Forelimb muscle (tissue), 1 donor: ENCODE results near the gene ZDHHC22. TPM values are rescaled to one million over a fixed set of nuclear protein-coding genes. Genes with fewer than 3 reads are reported as not detected.
A peak's percentile ranks its signal among the peaks of the same experiment; 100 is the strongest.

Experiments
- DNase-seq: peaks from one replicate; pipeline ENCODE4 v3.0.0-alpha.2; 2013; ENCODE audit warnings: low read depth
- polyA plus RNA-seq: library from polyadenylated mRNA; unstranded; fragments of 120-200 nt; gene quantifications from one replicate; pipeline ENCODE4 v1.2.1, GENCODE V29; 2013; ENCODE audit not compliant: insufficient read length

The ZDHHC22 gene
- polyA plus RNA-seq, 1 donor: 0.87 TPM

DNA sequence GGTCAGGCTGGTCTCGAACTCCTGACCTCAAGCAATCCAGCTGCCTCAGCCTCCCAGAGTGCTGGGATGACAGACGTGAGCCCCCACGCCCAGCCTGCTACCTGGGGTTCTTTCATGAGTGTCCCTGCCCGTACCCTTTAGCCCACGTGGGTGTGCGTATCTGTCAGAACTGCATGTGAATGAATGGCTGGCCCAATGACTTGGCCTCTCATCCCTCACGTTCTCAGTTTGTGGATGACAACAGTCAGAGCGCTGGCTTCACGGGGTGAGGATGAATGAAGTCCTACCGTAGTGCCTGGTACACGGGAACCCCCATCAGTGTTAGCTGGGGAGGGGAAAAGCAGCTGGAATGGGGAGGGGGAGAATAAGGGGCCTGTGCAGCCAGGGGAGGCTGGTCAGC lies 16.1 kb upstream of the ZDHHC22 start:
- DNase-seq: no peak

DNA sequence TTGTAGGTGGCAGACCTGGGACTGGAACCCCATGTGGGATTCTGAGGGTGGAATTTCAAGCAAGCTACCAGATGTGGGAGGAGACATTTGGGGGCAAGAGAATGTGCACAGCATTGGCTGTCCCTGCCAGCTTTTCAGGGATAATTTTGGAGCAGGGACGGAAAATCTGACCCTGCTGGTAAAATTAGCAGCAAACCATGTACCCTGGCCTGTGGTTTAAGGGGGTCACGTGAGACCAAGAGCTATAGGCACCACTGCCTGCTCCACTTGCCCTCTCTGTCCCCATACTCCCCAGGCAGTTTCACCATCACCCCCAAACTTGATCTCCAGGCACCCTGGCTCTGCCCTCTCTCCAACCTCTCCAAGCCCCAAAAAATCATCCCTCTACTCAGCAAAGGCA lies 13.5 kb upstream of the ZDHHC22 start:
- no peak for DNase-seq

DNA sequence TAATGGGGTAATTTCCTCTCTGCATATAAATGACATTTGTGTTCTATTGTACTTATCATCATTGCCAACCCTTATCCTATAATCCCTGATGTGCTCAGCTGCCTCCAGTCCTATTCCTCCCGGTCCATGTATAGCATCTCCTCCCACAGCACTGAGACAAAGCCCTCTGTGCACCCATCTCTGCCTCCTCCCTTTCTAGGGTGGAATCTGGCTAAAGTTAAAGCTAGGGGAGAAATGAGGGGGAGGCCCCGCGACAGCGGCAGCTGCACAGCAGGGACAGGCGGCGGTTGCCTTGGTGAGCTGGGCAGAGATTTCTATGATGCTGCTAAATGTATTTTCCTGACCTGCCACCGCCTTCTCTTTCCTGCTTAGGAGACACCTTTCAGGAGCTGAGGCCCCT lies 12.8 kb upstream of the ZDHHC22 start:
- no peak for DNase-seq

DNA sequence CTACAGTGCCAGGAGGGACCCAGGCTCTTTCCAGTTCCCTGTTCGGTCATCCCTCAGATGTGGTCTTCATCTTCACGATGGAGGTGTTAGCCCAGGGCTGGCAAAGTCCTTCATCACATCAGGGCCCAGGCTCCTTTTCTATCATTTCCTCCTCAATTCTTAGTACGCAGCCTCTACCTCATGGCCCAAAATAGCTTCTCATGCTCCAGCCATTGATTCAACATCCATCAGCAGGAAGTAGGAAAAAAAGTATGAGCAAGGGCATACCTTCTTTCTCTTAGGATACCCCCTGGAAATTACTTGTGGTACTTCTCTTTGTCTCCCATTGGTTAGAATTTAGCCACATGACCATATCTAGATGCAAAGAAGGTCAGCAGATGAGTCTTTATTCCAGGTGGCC lies 12.2 kb upstream of the ZDHHC22 start:
- no peak for DNase-seq

DNA sequence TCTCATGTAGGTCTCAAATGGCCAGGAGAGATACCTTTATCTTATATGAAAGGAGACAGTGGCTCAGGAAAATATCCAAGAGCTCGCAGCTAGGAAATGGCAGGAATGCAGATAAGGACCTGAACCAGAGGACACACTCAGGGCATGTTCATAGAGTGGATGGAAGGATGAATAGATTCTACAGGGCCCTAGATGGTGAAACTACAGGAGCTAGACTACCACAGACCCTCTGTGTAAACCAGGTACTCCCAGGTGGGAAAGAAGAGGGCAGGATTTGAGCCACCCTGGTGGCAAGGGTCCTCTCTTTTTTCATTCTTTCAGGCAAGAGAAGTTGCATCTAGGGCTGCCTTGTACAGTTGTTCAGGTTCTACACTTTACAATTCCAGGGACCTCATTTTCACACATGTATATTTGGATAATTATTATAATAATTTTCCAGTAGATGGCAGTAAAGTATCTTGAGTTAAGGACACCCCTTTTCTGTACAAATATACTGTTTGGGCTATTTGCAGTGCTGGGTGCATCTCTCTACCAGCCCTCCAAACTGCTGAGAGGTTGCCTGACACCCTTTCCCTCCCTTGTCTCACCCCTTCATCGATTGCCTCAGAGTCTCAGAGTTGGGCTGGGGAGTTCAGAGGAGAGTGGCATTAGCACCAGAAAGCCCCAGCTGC lies 10.5 kb upstream of the ZDHHC22 start:
- DNase-seq: no peak

DNA sequence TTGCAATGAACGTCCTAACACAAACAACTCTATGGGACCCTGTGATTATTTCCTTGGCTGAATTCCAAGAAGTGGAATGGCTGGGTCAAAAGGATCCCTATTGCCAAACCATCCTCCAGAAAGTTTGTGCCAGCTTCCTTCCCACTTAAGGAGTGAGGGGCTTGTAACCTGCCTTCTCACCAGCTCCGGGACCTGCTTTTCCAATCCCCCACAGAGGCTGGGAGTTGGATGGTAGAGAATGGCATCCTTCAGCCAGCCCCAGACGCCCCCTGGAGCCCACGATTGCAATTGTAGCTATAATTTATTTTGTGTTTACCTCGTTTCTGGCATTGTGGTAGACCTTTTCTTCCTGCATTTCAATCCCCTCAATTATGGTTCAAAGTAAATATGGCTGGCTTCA lies 9.7 kb upstream of the ZDHHC22 start:
- DNase-seq: no peak

DNA sequence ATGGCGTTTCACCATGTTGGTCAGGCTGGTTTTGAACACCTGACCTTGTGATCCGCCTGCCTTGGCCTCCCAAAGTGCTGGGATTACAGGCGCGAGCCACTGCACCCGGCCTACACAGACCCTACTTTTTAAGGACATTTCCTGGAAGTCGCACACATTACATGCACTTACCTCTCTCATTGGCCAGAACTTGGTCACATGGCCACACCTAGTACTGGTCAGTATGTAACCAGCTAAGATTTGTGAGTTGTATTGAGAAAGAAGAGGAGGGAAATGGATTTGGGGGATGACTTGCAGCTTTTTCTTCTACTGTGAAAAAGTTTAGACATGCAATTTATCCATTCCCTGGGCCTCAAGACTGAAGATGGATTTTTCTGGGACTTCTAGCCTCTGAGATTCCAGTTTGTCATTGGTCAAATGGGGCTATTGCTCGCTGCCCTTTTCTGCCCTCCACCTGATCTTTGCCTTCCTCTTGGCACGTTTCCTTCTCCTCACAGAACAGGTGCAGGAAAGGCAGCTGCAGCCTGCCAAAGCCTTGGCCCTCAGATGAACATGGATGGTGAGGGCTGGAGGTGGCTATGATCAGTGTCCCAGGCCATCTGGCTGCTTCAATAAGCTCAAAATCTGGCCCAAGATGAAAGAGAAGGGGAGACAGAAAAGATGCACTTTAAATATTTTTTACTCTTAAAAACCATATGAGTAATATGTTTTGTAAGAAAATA lies 7.1 kb upstream of the ZDHHC22 start:
- DNase-seq: no peak

DNA sequence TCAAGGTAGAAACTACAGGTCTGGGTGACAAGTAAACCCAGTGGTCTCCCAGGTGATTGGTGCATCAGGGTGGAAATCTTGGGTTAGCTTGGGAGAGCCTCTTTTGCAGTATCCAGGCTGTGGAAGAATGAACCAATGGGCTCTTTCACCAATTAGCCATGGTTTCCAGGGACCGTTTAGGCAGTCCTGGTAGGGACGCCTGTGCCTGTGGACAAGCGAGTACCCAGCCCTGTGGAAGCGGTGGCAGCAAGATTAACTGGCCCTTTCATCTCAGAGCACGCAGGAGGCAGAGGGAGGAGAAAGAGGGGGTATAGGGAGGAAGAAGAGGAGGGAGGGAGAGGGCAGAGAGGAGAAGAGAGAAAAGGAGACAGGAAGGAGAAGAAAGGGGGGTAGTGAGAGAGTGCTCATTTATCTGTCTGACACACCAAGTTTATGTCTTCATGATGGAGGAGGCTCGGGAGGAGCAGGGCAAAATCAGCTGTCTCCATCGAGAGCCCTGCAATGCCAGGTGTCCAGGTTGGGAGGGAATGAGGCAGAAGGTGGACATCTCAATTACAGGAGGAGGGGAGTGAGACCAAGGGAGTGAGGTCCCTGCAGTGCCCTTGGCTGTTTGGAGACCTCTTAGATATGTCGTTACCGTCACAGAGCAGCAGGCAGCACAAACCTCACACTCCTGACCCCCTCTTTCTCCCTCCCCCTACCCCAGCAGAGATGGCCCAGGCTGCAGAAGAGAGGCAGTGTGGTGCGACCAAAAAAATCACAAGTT lies 4.6 kb upstream of the ZDHHC22 start:
- no peak for DNase-seq

DNA sequence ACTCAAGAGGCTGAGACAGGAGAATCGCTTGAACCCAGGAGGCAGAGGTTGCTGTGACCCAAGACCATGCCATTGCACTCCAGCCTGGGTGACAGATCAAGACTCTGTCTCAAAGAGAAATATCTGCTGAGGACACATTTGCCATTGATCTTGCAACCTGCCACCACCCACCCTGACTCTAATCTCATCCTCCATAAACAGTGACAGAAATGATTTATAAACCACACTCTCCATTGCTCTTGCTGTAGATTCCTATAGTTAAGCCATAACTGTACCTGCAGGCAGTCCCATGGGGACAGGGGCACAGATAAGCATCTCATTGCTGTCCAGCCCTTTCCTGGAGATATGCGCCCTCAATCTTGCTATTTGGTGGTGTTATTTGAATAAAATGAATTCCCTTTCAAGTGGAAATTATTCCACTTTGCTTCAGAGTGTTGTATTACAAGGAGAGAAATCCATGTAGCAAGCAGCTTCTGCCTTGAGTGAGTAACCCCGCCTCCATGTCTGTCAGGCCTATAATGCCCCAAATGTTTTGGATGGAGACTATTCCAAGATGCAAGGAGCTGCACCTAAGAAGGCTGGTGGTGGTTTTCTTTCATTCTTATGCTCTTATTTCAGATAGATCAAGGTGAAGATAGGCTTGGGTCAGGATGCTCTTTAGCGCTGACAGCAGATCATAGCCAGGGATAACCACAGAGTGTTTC lies 3.0 kb upstream of the ZDHHC22 start:
- no peak for DNase-seq

DNA sequence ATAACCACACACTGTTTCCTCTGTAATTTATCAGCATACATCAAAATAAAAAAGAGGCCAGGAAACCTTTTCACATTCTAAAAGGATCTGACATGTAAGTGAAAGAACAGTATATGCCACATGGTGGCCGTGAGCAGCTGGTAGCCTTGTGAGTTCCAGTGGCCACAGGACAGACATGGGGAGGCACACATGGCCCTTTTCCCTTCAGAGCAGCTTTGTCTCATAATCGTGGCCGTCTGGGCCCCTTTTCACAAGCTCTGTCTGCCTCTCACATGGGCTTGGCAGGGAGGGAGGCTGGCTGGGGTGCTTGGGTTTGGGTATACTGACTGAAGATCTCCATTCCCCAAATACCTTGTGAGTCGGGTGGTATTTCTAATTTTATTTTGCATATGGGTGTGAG lies 1.5 kb upstream of the ZDHHC22 start:
- no peak for DNase-seq

DNA sequence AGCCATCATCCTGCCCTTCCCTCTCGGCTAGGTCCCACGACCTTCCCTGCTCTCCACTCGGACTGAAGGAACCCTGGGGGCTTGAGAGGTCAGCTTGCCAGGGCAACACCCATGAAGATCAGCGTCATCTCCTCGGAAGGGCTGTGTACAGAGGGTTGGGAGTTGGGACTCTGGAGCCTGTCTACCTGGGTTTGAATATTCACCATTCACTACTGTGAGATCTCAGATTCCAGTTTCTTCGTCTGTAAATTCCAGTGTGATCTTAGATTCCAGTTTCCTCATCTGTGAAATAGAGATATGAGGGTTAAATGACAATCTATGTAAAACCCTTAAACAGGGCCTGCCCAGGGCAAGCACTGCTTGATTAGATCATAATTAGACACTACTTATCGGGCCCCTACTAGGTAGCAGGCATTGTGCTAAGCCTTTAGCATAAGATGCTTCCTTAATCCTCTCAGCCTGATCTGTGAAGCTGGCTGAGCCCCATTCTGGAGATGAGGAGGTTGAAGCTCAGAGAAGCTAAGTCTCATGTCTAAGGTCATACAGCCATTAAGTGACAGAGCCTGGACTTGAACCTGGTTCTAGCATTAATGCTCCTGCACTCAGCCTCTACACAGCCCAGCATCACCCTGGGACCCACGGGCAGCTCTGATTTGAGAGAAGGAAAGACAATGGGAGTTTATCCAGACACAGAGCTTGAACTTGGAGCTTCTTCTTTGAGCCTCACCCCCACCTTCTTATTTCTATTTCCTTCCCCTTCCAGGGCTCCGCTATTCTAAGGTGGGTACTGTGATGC lies 612 bp upstream of the ZDHHC22 start:
- no peak for DNase-seq

DNA sequence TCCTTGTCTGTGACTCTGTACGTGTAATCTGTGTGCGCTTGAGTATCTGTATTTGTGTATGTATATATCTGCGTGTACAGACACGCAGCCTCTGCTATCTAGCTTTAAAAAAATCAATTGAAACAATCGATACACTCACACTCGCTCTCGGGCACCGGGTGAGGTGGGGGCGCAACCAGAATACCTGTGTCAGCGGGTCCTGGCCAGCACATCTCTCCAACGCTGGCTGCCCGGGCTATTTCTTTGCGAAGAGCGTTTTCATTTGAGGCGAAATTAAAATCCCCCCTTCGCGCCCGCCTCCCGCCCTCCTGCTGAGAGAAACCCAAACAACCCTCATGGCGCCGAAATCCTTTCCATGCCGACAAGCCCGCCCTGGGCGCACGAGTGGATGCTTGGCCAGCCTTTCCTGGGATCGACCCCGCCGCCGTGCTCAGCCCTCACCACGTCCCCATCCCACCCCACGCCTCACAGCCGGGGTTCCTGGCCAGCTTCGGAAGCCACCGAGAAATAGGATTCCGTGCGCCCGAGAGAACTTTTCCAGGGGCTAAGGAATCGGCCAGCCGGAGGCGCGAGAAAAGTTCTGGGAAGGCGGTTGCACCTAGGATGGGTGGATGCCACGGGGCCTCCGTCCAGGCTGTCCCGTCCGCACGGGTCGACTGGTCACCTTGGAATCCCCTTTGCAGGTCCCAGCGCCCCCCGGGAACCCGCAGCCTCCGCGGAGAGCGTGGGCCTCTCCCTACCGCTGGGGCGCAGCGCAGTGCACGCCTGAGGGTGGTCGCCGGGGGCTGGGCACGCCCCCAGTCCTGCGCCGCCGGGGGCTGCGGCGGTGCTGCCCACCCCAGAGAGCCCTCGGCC lies 1.0 kb downstream of the ZDHHC22 start:
- DNase-seq: no peak

DNA sequence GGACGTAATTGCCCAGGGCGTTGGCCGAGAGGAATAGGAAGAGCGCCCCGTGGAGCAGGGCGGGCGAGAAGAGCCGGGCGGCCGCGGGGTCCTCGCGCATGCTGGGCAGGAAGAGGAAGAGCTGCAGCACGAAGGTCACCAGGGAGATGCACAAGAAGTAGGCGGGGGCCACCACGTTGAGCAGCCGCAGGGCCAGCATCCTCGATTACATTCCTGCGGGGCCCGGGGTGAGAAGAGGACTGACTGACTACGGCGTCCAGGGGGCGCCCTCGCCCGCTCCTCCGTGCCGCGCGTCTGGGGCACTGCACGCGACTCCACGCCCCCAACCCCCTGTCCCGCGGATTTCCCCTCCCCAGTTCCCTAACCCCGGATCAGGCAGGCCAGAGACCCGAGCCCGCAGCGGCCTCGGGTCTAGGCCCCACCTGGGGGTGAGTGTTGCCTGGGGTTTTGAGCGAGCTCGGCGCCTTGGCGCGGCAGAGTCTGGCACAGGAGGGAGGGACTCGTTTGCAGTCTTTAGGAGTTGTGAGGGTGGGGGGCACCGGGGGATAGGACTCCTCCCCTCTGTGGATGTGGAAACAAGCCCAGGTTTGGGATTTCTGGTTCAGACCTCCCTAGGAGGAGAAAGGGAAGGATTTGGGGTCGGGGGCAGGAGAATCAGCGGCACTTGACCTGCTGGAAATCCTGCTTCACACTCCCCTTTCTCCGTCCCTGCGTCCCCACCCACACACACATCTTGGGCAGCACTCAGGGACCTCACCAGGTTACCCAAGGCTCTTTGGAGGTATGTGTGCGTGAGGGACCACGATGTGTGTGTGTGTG lies 1.8 kb downstream of the ZDHHC22 start:
- no peak for DNase-seq

DNA sequence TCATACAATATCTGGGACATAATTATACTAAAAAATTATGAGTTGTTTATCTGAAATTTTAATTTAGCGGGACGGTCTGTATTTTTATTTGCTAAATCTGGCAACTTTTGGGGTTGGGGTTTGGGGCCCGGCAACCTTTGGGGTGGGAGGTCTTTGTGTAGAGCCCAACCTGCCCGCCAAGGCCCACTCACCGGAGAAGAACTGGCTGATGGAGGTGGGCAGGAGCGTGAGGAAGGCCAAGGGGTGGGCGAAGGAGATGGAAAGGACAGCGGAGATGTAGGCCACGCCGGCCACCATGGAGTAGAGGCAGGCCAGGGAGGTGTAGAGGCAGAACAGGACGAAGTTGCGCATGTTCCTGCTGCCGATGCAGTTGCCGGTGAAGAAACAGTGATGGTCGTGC lies 2.6 kb downstream of the ZDHHC22 start:
- DNase-seq: no peak

DNA sequence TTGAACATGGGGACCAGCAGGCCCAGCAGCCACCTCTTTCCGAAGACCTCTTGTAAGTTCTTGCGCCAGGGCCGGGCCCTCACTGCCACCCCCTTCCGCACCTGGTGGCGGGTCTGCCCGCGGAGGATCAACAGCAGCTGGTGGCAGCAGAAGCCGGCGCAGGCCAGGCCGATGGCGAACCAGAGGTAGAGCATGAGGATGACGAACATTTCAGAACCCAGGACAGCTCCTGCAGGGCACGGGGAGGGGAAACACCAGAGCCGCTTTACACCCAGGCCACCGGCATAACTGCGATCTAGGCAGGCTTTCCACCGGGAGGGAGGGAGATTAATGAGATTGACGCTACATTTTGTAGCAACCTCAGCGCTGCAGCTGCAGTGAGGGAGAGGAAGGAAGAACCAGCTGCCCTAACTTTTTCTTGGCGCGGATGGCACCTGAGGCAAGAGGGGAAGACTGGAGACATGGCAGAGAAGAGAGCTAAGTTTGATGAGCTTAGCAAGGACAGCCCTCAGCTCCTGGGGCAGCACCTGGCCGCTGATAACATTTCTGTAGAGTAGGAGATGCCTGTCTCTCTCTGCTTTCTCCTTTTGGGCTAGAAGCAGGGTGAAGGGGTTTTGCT lies 7.8 kb downstream of the ZDHHC22 start:
- peak; percentile 47 for DNase-seq

DNA sequence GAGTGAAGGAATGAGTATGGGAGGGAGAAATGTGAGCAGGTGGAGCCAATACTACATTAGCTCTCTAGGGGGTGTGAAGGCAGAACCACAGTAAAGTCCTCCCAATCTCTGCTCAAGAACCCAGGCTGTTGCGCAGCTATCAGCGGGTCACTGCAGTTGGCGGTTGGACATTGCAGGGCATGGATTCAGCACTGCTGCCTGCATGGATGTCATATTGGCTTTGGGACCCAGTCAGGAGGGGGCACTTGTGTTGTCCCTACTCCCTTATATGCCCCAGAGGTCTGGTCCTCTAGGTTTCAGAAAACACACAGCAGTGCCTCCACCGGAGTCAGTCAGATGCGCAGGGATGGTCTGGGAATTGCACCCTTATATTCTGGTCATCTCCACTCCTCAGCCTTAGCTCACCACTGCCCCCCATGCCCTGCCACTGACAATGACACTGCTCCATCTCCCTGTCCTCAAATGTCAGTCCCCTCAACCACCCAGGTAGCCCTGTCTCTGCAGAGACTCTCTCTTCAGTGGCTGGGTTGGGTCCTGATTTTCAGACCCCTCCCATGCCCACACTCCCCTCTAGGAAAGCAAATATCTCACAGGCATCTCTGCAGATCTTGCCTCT lies 9.6 kb downstream of the ZDHHC22 start:
- no peak for DNase-seq

DNA sequence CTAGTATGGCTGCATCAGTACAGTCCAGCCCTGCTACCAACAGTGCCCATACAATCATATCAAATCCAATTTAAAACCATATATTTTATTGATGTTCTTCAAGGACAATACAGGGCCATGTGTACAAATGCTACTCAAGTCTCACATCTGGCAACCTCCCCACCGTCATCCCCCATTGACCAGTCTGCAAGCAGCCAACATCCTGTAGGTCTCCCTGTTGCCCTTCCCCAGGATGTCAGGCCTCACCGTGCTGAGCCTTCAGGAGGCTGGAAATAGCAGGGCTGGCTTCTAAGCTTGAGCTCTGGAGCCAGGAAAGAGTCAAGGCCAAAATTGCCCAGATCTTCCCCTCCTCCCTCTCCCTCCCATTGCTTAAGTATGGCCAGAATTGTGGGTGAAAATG lies 10.4 kb downstream of the ZDHHC22 start:
- no peak for DNase-seq

DNA sequence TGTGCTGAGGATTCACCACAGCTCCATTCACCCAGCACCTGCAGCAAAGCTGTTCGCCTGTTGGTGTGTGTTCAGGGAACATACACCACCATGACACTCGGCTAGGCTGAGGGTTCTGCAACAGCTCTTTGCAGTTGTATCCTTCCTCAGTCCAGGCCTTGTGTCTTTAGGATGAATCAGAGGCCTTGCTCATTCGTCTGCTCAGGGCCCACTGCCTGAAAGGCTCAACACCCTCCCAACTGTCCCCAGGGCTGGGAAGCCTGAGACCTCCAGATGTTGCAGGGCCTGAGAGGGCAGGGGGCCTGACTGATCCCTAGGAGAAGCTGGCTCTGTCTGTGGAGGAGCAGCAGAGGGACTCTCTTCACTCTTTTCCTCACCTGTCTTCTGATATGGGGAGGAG lies 11.2 kb downstream of the ZDHHC22 start:
- no peak for DNase-seq

DNA sequence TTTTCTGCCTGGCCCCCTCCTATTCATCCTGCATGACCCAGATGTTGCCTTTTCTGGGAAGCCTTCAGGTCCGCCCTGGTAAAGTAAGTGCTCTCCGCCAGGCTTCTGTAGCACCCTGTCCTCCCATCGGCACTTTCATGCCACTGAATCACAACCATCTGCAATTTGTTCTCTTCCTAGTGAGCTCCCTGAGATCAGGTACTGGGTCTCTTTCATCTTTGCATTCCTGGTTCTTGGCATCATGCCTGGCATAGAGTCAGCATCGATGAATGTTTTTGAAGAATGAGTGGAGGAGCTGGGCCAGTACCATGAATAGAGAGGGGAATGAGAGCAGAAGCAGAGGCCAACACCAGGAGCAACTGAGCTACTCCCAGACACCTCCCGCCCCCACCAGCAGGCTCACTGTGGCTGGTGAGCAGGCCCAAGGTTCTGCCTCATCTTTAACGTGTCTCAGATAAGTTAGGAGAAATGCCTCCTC lies 13.1 kb downstream of the ZDHHC22 start:
- no peak for DNase-seq
